ACC112 (cell line): ENCODE results near the gene TP73.

Experiments
- H2AFZ ChIP-seq: fragments of 200-600 bp; sonication (generic); one replicate; pipeline ENCODE4 v1.6.0; 2017; ENCODE audit warnings: antibody characterized with exemption, low read length; ENCODE audit not compliant: unreplicated experiment
- H3K27ac ChIP-seq: fragments of 200-600 bp; sonication (generic); 2 replicates; pipeline ENCODE4 v1.5.1; 2014; ENCODE audit warnings: low read depth, mild to moderate bottlenecking, antibody characterized with exemption, low read length, moderate library complexity
- H3K27me3 ChIP-seq: fragments of 200-600 bp; sonication (generic); 2 replicates; pipeline ENCODE4 v1.6.1; 2014; ENCODE audit warnings: mild to moderate bottlenecking, antibody characterized with exemption, low read length, moderate library complexity, mixed read lengths; ENCODE audit not compliant: insufficient read depth
- H3K36me3 ChIP-seq: fragments of 200-600 bp; sonication (generic); 2 replicates; pipeline ENCODE4 v1.6.1; 2016; ENCODE audit warnings: mild to moderate bottlenecking, antibody characterized with exemption, low read length, moderate library complexity, mixed read lengths; ENCODE audit not compliant: insufficient read depth
- H3K4me1 ChIP-seq: fragments of 200-600 bp; sonication (generic); one replicate; pipeline ENCODE4 v1.6.1; 2016; ENCODE audit warnings: low read length, mixed read lengths; ENCODE audit not compliant: insufficient read depth, unreplicated experiment, control insufficient read depth
- H3K4me3 ChIP-seq: fragments of 200-600 bp; sonication (generic); 2 replicates; pipeline ENCODE4 v1.5.1; 2014; ENCODE audit warnings: mild to moderate bottlenecking, low read depth, low read length
- H3K79me2 ChIP-seq: fragments of 200-600 bp; sonication (generic); one replicate; pipeline ENCODE4 v1.6.0; 2016; ENCODE audit warnings: low read length; ENCODE audit not compliant: control insufficient read depth, unreplicated experiment, insufficient read depth

Gene TP73

GRCh38 chr1:3656450-3657095 lies 4.3 kb downstream of the TP73 start:
- no peaks in the 10 kb centered on the region for H3K4me1 ChIP-seq
- no peak overlapping the region for H3K4me3 ChIP-seq
- no peak overlapping the region for H3K27ac ChIP-seq
- peaks cover 35% of the 10 kb centered on the region for H3K27me3 ChIP-seq
- H2AFZ ChIP-seq, result no peak overlapping the region
- H3K36me3 ChIP-seq, result no peaks in the 10 kb centered on the region
- no peaks in the 10 kb centered on the region for H3K79me2 ChIP-seq

DNA sequence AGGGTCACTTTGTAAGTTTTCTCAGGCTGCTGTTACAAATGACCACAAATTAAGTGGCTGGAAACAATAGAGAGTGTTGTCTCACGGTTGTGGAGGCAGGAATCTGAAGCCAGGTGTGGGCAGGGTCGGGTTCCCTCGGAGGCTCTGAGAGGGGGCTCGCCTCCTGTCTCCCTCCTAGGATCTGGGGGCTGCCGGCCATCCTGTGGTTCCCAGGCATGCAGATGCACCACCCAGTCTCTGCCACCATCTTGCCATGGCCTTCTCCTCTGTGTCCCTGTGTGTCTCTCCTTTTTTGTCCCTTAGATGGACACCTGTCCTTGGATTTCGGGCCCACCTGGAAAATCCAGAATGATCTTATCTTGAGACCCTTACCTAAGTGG lies 4.8 kb downstream of the TP73 start:
- H3K79me2 ChIP-seq, result no peaks in the 10 kb centered on the region
- H3K4me3 ChIP-seq, result no peak overlapping the region
- no peak overlapping the region for H3K27ac ChIP-seq
- no peaks in the 10 kb centered on the region for H3K36me3 ChIP-seq
- no peak overlapping the region for H2AFZ ChIP-seq
- no peaks in the 10 kb centered on the region for H3K4me1 ChIP-seq
- peaks cover 30% of the 10 kb centered on the region for H3K27me3 ChIP-seq

GRCh38 chr1:3657578-3658230 lies 5.4 kb downstream of the TP73 start:
- Histone ChIP-seq H3K4me1 (no peaks in the 10 kb centered on the region), H3K27ac (no peak overlapping the region), H3K36me3 (no peaks in the 10 kb centered on the region), H3K4me3 (no peak overlapping the region), H3K79me2 (no peaks in the 10 kb centered on the region), H2AFZ (no peak overlapping the region), H3K27me3 (peaks cover 24% of the 10 kb centered on the region)

- H3K27me3 ChIP-seq, result peaks cover 18% of the 10 kb centered on the region
These were observed 5.9 kb downstream of the TP73 start for GRCh38 chr1:3658231-3658615.

GRCh38 chr1:3659093-3659492 lies 6.8 kb downstream of the TP73 start:
- no peaks in the 10 kb centered on the region for H3K79me2 ChIP-seq
- H3K27me3 ChIP-seq, result peaks cover 11% of the 10 kb centered on the region
- H3K36me3 ChIP-seq, result no peaks in the 10 kb centered on the region
- no peak overlapping the region for H3K4me3 ChIP-seq
- no peaks in the 10 kb centered on the region for H3K4me1 ChIP-seq
- H2AFZ ChIP-seq, result no peak overlapping the region
- no peak overlapping the region for H3K27ac ChIP-seq

More at GRCh38 chr1:3658231-3658615, 5.9 kb downstream of the TP73 start:
- Histone ChIP-seq H3K36me3 (no peaks in the 10 kb centered on the region), H3K27ac (no peak overlapping the region), H3K4me1 (no peaks in the 10 kb centered on the region), H3K79me2 (no peaks in the 10 kb centered on the region), H2AFZ (no peak overlapping the region), H3K4me3 (no peak overlapping the region)

- no peaks in the 10 kb centered on the region for H3K36me3 ChIP-seq
- no peak overlapping the region for H2AFZ ChIP-seq
- H3K27me3 ChIP-seq, result peaks cover 5% of the 10 kb centered on the region
- no peaks in the 10 kb centered on the region for H3K79me2 ChIP-seq
- no peak overlapping the region for H3K4me3 ChIP-seq
- H3K4me1 ChIP-seq, result no peaks in the 10 kb centered on the region
- H3K27ac ChIP-seq, result no peak overlapping the region
These were observed 8.4 kb downstream of the TP73 start for GRCh38 chr1:3660704-3661103.

DNA sequence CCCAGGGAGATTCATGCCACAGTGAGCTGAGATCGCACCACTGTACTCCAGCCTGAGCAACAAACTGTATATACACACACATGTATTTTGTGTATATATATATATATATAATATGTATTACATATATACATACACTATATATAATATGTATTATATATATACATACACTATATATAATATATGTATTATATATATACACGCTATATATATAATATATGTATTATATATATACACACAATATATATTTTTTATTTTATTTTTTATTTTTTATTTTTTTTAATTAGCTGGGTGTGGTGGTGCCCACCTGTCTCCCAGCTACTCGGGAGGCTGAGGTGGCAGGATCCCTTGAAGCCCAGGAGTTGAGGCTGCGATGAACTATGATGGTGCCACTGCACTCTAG lies 9.3 kb downstream of the TP73 start:
- H3K27ac ChIP-seq, result no peak overlapping the region
- H3K79me2 ChIP-seq, result no peaks in the 10 kb centered on the region
- no peak overlapping the region for H2AFZ ChIP-seq
- no peak overlapping the region for H3K4me3 ChIP-seq
- no peaks in the 10 kb centered on the region; the same call in 1 of the 2 replicates for H3K27me3 ChIP-seq
- no peaks in the 10 kb centered on the region for H3K36me3 ChIP-seq
- H3K4me1 ChIP-seq, result peaks cover 6% of the 10 kb centered on the region

DNA sequence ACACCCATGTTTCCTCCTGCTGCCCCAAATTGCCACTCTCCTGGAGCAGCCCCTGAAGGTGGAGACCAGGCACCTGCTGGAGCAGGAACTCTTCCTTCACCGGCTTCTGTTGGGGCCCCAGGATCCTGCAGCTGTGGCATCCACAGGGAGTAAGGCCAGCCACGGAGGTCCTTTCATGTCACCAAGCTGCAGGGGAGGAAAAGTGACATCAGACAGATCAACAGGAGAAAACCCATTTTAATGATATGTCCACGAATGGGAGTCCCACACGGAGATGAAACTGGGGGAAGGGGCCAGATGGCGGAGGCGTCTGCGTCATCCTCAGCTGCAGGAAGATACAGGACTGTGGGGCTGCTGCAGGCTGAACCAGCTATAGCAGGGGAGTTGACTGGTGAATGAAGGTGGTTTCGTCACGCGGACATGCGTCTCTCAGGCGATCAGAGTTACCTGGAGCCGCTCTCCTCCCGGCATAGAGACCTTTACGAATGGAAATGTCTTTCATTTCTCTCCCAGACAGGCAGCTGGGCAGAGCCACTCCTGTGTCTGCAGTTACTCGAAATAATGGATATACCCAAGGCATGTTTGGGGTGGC lies 9.9 kb downstream of the TP73 start:
- Histone ChIP-seq H3K27ac (no peak overlapping the region), H3K79me2 (no peaks in the 10 kb centered on the region), H3K27me3 (no peaks in the 10 kb centered on the region), H2AFZ (no peak overlapping the region), H3K4me1 (peaks cover 11% of the 10 kb centered on the region), H3K4me3 (no peak overlapping the region), H3K36me3 (no peaks in the 10 kb centered on the region)

GRCh38 chr1:3663999-3664699 lies 11.8 kb downstream of the TP73 start:
- no peak overlapping the region for H3K27ac ChIP-seq
- H3K36me3 ChIP-seq, result no peaks in the 10 kb centered on the region
- H3K4me3 ChIP-seq, result no peak overlapping the region
- peaks cover 18% of the 10 kb centered on the region for H3K4me1 ChIP-seq
- no peaks in the 10 kb centered on the region for H3K79me2 ChIP-seq
- H2AFZ ChIP-seq, result no peak overlapping the region
- H3K27me3 ChIP-seq, result no peaks in the 10 kb centered on the region

DNA sequence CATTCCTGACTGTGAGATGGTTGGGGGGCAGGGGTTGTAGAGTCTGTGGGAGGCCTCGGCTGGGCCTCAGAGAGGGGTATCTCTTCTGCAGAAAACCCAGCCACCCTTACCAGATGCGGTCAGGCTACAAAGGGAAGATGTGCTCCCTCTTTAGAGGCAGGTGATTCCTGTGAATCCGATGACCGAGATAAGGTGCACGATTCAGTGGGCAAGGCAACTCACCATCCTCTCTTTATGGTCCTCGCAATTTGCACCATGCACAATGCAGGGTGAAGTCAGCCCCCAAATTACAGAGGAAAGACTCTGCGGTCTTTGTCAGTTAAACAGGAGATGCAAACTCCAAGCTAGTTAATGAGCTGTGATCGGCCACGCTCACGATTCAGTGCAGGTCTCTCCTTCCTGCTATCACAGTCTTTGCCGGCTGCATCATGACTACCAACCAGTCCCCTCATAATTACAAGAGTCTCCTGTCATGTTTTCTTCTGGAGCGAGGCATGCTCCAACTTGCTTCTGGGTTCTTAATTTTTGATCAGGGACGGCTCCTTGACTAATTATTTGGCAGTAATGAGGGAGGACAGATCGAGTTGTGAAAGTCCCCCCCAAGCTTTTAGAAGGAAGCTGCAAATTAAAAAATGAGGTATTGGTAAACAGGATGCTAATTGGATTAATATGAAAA lies 12.5 kb downstream of the TP73 start:
- no peaks in the 10 kb centered on the region for H3K36me3 ChIP-seq
- H3K27ac ChIP-seq, result no peak overlapping the region
- no peaks in the 10 kb centered on the region for H3K79me2 ChIP-seq
- H3K4me1 ChIP-seq, result peaks cover 20% of the 10 kb centered on the region
- no peak overlapping the region for H2AFZ ChIP-seq
- H3K27me3 ChIP-seq, result no peaks in the 10 kb centered on the region
- no peak overlapping the region for H3K4me3 ChIP-seq
